ENCODE measurements around the gene MAN1C1. TPM values are rescaled to one million over a fixed set of nuclear protein-coding genes. Genes with fewer than 3 reads are reported as not detected.

MAN1C1 gene
- total RNA-seq, 4 donors from 2014 or later = 11.0 to 20.9 (median 15.9) TPM

DNA sequence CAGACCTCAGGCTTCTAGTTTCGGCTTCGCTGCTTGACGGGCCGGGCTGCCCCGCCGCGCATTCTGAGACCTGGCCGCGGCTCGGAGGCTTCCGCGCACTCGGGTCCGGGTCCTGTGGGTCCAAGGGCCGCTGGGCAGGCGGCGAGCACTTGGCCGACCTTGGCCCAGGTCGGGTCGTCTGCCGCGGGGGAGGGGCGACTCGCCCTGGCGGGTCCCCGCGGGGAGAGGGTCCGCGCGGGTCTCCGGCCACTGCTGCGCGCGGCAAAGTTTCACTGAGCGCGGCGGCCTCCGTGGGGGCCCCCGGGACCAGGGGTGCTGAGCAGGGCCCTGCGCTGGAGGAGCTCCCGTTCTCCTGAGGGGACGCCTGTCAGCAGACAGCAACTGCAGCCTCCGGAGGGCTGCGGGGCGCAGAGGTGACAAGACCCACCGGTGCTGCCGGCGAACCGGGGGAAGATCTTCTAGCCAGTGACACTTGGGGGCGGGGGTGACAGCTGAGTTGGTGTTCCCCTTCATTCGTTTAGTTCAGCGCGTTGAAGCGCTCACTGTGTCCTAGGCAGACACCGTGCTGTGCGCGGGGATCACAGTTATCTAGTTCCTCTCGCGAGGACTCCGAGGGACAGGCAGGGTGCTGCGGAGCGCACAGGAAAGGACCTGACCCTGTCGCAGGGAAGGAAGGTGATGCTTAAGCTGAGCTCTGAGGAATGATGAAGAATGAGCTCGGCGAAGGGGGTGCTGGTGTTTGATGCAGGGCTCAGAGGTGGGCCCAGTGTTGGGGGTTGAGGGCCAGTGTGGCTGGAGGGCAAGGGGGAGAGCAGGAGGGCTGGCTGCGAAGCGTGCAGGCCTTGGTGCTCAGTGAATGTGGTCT is 203.9 kb downstream of the MAN1C1 start:
- TF ChIP-seq, protein P1, sequence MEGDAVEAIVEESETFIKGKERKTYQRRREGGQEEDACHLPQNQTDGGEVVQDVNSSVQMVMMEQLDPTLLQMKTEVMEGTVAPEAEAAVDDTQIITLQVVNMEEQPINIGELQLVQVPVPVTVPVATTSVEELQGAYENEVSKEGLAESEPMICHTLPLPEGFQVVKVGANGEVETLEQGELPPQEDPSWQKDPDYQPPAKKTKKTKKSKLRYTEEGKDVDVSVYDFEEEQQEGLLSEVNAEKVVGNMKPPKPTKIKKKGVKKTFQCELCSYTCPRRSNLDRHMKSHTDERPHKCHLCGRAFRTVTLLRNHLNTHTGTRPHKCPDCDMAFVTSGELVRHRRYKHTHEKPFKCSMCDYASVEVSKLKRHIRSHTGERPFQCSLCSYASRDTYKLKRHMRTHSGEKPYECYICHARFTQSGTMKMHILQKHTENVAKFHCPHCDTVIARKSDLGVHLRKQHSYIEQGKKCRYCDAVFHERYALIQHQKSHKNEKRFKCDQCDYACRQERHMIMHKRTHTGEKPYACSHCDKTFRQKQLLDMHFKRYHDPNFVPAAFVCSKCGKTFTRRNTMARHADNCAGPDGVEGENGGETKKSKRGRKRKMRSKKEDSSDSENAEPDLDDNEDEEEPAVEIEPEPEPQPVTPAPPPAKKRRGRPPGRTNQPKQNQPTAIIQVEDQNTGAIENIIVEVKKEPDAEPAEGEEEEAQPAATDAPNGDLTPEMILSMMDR (IDR thresholded peaks at IDR 0.05; ENCODE audit: low read depth) = no peak

DNA sequence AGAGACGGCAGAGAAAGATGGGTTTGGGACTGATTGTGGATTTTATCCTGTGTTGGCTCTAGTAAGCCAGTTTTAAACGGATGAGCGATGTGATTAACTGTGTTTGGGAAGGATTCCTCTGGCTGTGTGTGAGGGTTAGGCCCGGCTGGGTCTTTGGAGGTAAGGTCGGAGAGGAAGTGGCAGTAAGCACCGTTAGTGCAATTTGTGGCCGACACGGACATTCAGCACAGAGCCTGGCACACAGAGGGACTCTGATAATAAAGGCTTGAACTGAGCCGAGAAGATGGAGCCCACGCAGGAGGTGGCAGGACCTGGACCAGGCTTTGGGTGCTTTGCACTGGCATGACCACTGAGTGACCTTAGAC is 204.5 kb downstream of the MAN1C1 start:
- TF ChIP-seq, protein P1 (IDR thresholded peaks at IDR 0.05; ENCODE audit: low read depth) = no peak

DNA sequence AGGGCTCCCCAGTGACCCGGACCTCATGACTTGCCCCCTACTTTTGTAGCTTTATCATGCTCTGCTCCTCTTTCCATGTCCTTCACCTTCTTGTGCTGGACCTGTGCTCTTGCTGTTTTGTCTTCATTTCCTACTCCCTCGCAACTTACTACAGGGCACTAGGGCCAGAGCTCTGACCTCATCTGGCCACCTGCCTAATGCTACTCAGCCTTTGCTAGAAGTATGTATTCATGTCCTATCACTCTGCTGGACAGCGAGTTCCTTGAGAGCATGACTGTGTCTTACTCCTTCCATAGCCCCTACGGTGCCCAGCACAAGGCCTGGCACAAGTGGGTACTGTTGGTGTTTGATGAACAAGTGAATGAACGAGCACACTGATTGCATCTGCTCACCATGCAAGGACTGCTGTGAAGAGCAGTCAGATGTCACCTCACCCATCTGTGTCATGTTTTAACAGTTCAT is 205.1 kb downstream of the MAN1C1 start:
- TF ChIP-seq, protein P1 (IDR thresholded peaks at IDR 0.05; ENCODE audit: low read depth) = no peak

DNA sequence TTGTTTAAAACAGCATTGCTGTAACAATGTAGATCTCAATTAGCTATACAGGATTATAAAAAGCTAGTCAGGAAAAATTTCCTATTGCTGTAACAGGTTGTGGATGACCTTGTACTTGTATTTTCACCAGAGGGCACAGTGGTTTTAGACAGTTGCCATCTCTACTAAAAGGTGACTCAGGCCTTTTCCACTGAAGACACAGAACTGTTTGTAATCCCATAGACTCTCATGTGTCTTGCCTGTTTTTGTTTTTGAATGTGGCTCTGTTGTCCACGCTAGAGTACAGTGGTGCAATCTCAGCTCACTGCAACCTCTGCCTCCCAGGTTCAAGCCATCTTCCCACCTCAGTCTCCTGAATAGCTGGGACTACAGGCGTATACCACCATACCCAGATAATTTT is 209.0 kb downstream of the MAN1C1 start:
- TF ChIP-seq, protein P1 (IDR thresholded peaks at IDR 0.05; ENCODE audit: low read depth) = no peak

DNA sequence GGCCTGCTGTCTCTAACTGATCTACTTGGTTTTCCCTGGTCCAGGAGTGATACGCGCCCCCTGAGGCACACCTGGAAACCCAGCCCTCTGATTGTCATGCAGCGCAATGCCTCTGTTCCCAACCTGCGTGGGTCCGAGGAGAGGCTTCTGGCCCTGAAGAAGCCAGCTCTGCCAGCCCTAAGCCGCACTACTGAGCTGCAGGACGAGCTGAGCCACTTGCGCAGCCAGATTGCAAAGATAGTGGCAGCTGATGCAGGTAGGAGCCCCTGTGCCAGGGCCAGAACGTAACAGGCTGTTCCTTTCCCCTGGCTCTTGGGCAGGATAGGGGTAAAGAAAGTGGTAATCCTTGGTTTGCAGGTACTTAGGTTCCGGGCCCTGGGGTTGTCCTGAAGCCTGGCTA is 210.0 kb downstream of the MAN1C1 start:
- TF ChIP-seq, protein P1 (IDR thresholded peaks at IDR 0.05; ENCODE audit: low read depth) = no peak

DNA sequence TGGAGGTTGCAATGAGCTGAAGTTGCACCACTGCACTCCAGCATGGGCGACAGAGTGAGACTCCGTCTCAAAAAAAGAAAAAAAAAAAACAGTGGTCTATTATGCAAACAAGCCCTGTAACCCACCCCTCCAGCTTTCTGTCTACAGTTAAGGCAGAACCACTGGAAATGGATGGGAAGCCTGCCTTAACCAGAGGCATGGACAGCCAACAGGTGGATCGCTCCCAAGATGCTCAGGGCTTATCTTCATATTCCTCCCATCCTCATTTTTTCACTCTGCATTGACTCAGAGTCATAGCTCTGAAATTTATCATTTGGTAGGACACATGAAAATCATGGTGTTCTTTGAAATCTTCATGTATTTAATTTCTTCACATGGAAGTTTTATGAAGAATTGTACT is 211.9 kb downstream of the MAN1C1 start:
- TF ChIP-seq, protein P1 (IDR thresholded peaks at IDR 0.05; ENCODE audit: low read depth) = no peak

DNA sequence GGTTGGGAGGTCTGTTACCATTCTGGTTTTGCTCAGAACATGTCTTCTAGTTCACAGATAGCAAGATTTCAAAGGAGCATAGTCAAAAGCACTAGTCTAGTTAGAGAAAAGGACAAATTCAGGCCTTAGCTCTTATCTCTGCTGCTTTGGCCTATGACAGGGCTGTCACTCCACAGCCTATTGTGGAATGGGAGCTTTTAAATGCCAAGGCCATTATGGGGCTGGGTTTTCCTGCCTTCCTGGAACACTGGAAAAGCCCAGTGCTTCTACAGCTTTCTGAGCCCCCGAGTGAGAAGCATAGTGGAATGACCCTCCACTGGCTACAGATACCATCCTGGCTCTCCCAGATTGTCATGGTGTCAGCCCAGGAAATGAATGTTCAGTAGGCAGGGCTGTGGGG is 212.5 kb downstream of the MAN1C1 start:
- TF ChIP-seq, protein P1 (IDR thresholded peaks at IDR 0.05; ENCODE audit: low read depth) = no peak

Measured in subcutaneous adipose tissue (tissue), 4 donors.